ENCODE data around the gene SPATA31D1.
"Not testable (repeated sequence)": the region's sequence is repeated elsewhere in the genome, so short reads cannot be mapped to it uniquely, and the experiment has no call there.

Gene SPATA31D1

DNA sequence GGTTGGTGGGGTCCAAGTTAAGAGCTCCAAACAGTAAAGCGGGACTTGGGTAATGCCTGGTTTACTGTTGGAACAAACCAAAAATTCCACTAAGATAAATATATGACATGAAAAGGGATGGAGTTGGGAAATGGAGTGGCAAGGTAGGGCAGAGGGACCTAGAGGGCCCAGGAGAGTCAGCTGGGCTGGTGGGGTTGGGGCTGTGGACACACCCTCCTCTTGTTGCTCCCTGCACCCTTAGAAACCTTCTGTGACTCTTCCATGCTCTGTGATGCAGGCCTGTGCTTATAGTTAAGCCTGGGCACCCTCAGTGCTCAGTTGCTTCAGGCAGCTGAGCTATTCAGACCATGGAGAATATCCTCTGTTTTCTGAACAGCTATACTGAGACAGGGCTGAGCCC is at the start of gene SPATA31D1:
Gene SPATA31D1 (plus strand): TSS at position 301 of the 400 bp plus-strand sequence. CDS start 47 bp downstream, at position 348.
- not testable (repeated sequence) for H3K27ac ChIP-seq

DNA sequence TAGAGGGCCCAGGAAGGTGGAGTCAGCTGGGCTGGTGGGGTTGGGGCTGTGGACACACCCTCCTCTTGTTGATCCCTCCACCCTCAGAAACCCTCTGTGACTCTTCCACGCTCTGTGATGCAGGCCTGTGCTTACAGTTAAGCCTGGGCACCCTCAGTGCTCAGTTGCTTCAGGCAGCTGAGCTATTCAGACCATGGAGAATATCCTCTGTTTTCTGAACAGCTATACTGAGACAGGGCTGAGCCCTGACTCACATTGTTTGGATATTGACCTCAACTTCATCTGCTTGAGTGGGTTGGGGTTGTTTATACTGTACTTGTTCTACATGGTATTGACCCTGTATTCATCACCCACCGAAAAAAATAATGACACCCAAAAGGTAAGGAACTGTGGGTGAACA is 45.2 kb upstream of the SPATA31D1 start, which contains the start of gene SPATA31D3:
Gene SPATA31D3 (plus strand): TSS at position 108 of the 400 bp plus-strand sequence. CDS start 86 bp downstream, at position 194.
- not testable (repeated sequence) for H3K27ac ChIP-seq

GRCh38 chr9:81948650-81949049 is 39.9 kb upstream of the SPATA31D1 start:
- H3K27ac ChIP-seq: not testable (repeated sequence)

- no peak overlapping the region for H3K27ac ChIP-seq
- TF ChIP-seq, protein P1, sequence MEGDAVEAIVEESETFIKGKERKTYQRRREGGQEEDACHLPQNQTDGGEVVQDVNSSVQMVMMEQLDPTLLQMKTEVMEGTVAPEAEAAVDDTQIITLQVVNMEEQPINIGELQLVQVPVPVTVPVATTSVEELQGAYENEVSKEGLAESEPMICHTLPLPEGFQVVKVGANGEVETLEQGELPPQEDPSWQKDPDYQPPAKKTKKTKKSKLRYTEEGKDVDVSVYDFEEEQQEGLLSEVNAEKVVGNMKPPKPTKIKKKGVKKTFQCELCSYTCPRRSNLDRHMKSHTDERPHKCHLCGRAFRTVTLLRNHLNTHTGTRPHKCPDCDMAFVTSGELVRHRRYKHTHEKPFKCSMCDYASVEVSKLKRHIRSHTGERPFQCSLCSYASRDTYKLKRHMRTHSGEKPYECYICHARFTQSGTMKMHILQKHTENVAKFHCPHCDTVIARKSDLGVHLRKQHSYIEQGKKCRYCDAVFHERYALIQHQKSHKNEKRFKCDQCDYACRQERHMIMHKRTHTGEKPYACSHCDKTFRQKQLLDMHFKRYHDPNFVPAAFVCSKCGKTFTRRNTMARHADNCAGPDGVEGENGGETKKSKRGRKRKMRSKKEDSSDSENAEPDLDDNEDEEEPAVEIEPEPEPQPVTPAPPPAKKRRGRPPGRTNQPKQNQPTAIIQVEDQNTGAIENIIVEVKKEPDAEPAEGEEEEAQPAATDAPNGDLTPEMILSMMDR (conservative IDR thresholded peaks at IDR 0.05): no peak
Observed at GRCh38 chr9:81953096-81953495, 35.5 kb upstream of the SPATA31D1 start.

DNA sequence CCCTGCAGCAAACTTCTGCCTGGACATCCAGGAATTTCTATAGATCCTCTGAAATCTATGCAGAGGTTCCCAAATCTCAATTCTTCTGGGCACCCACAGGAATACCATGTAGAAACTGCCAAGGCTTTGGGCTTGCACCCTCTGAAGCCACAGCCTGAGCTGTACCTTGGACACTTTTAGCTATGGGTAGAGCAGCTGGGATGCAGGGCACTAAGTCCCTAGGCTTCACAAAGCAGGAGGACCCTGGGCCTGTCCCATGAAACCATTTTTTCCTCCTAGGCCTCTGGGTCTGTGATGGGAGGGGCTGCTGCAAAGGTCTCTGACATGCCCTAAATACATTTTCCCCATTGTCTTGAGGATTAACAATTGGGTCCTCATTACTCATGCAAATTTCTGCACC is 32.9 kb upstream of the SPATA31D1 start:
- no peak overlapping the region for H3K27ac ChIP-seq
- TF ChIP-seq, protein P1 (conservative IDR thresholded peaks at IDR 0.05): no peak

DNA sequence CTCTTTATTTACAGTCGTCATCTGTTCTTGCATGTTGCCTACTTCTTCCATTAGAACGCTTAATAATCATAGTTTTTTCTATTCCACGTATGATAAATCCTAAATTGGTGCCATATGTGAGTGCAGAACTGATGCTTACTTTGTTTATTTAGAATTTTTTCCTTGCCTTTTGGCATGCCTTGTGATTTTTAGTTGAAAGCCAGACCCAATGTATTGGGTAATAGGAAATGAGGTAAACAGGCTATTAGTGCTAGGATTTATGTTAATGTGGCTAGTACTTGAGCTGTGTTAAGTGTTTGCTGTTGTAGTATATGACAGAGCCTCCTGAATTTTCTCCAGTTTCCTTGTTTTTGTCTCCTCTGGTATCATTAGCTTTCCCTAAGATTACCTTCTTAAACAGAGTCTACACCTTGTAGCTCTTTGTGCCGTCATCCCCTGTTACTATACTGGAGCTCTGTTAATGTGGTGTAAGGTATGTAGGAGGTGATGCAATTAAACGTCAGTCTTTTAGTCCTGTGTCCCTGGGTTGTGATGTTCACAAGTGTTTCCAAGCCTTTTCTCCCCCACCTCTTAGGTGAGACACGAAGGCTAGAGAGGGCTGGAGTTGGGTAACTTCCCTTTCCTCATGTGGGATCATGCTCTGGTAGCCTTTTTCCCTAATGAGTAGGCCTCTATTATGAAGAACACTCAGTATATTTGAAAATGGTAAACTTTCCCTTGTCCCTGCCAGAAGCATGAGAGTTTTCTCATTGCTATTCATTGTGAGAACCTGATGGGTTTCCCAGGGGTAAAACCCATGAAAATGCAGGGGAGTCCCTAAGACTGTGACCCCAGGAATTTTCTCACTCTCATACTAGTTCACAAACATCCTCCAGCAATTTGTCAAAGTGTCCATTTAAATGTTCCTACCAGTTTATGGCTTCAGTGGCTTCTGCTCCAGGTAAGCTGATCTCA is 24.1 kb upstream of the SPATA31D1 start:
- TF ChIP-seq, protein P1 (conservative IDR thresholded peaks at IDR 0.05): no peak
- no peak overlapping the region for H3K27ac ChIP-seq

DNA sequence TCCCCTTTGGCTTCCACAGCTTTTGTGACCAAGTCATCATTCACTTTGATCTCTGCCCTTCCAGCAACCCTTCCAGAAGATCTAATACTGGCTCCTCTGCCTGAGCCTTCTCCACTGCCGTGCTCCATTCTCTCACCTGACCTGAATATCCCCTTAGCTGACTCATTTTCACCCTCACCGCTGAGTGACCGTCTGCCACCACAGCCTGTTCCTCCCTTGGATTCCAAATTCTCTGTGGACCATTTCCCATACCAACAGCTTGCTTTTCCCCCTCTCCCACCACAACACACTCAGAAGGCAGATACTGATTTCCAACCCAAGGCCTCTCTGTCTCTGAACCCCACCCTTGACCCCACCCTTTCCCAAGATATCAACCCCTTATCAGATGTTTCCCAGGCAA is 20.5 kb upstream of the SPATA31D1 start:
- no peak overlapping the region for H3K27ac ChIP-seq
- TF ChIP-seq, protein P1 (conservative IDR thresholded peaks at IDR 0.05): no peak

DNA sequence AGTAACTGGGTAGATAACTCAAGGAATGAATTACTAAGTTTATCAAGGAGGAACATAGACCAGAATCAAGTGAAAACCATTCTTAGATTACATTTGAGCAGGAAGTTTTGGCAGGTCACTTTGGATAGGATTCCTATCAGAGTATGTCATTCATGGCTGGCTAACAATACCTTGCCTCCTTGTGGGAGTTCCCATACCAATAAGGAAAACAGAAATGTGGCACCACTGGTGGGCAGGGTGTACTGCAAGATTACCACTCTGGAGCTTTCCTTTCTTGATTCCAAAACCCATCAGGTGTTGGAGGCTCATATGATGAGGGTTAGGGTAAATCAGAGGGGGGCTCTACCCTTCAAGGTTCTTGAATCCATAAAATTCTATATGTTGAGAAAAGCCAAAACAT is 18.6 kb upstream of the SPATA31D1 start:
- H3K27ac ChIP-seq: no peak overlapping the region
- TF ChIP-seq, protein P1 (conservative IDR thresholded peaks at IDR 0.05): no peak

- TF ChIP-seq, protein P1 (conservative IDR thresholded peaks at IDR 0.05): no peak
- H3K27ac ChIP-seq: no peak overlapping the region
Observed at GRCh38 chr9:81971727-81972126, 16.8 kb upstream of the SPATA31D1 start.

Measured in VCaP (cell line).